ENCODE data around the gene EIF1AD.
A peak's percentile ranks its signal among the peaks of the same experiment; 100 is the strongest.

The EIF1AD gene

GRCh38 chr11:66007201-66007634 lies 5.3 kb upstream of the EIF1AD start:
- Histone ChIP-seq H3K18ac (ENCODE audit: low read length) (no peak overlapping the region), H3K4me3 (ENCODE audit: low read length in 2 of 2) (no peak overlapping the region), H2BK120ac (ENCODE audit: low read depth, low read length) (no peak overlapping the region)

GRCh38 chr11:66006891-66007176 lies 4.9 kb upstream of the EIF1AD start:
- H3K4ac ChIP-seq (ENCODE audit: low read length) = no peak overlapping the region
- WGBS, 2 donors (ENCODE audit: extremely low coverage in 2 of 2, insufficient read length in 2 of 2, insufficient replicate concordance in 1 of 2) = no CpG with 5 or more reads among the region's 4 CpGs
- H3K23ac ChIP-seq (ENCODE audit: low read depth, low read length, poor library complexity) = peak overlapping the region; percentile 8
- H3K27me3 ChIP-seq (ENCODE audit: control insufficient read depth in 3 of 3, insufficient read depth in 3 of 3, low read depth in 1 of 3, low read length in 3 of 3) = peaks cover 0 to 22% (median 7%) of the 10 kb centered on the region in 3 experiments
- H2AK5ac ChIP-seq (ENCODE audit: low read depth, low read length) = no peak overlapping the region
- DNase-seq (ENCODE audit: low spot score) = no peak
- H3K27ac ChIP-seq (replicated peaks; ENCODE audit: low read length) = no peak overlapping the region
- no peak overlapping the region for H4K8ac ChIP-seq (ENCODE audit: low read depth, low read length)
- peaks cover 0 to 2% of the 10 kb centered on the region in 2 donors for H3K9me3 ChIP-seq (replicated peaks in 1 of 2; ENCODE audit: control insufficient read depth in 2 of 2, insufficient read depth in 1 of 2, low read depth in 1 of 2, low read length in 2 of 2)
- H3K18ac ChIP-seq (ENCODE audit: low read length) = no peak overlapping the region
- H3K36me3 ChIP-seq (replicated peaks in 1 of 2; ENCODE audit: control insufficient read depth in 2 of 2, insufficient read depth in 2 of 2, low read length in 2 of 2) = peaks cover 19 to 28% of the 10 kb centered on the region in 2 donors
- no peak overlapping the region for H2BK12ac ChIP-seq (ENCODE audit: low read length)
- H3K9ac ChIP-seq (ENCODE audit: low read depth, low read length, poor library complexity) = no peak overlapping the region
- no peak overlapping the region for H2BK120ac ChIP-seq (ENCODE audit: low read depth, low read length)
- H4K91ac ChIP-seq (ENCODE audit: low read depth, low read length, poor library complexity) = peak overlapping the region; percentile 64
- H2BK15ac ChIP-seq (ENCODE audit: low read length) = no peak overlapping the region
- H3K4me2 ChIP-seq (ENCODE audit: insufficient read depth, low read length, poor library complexity, severe bottlenecking) = no peak overlapping the region
- H3K4me3 ChIP-seq (ENCODE audit: low read length in 2 of 2) = no peak overlapping the region
- peaks cover 5% of the 10 kb centered on the region for H3K79me1 ChIP-seq (ENCODE audit: low read depth, low read length)
- no peak overlapping the region for H3K14ac ChIP-seq (ENCODE audit: low read length)
- peaks cover 8 to 12% of the 10 kb centered on the region in 2 donors for H3K4me1 ChIP-seq (ENCODE audit: control insufficient read depth in 2 of 2, insufficient read depth in 1 of 2, low read depth in 1 of 2, low read length in 2 of 2)
- no peak overlapping the region for H2BK5ac ChIP-seq (ENCODE audit: low read length)
- no peak overlapping the region for H2AFZ ChIP-seq (ENCODE audit: low read length)

More at GRCh38 chr11:66007201-66007634, 5.3 kb upstream of the EIF1AD start:
- peaks cover 8 to 12% of the 10 kb centered on the region in 2 donors for H3K4me1 ChIP-seq (ENCODE audit: control insufficient read depth in 2 of 2, insufficient read depth in 1 of 2, low read depth in 1 of 2, low read length in 2 of 2)
- no peak for DNase-seq (ENCODE audit: low spot score)
- no peak overlapping the region for H2BK5ac ChIP-seq (ENCODE audit: low read length)
- peaks cover 0 to 25% (median 11%) of the 10 kb centered on the region in 3 experiments for H3K27me3 ChIP-seq (ENCODE audit: control insufficient read depth in 3 of 3, insufficient read depth in 3 of 3, low read depth in 1 of 3, low read length in 3 of 3)
- H4K91ac ChIP-seq (ENCODE audit: low read depth, low read length, poor library complexity) = no peak overlapping the region
- no peak overlapping the region for H3K4ac ChIP-seq (ENCODE audit: low read length)
- no peak overlapping the region for H2BK12ac ChIP-seq (ENCODE audit: low read length)
- no peak overlapping the region for H3K9ac ChIP-seq (ENCODE audit: low read depth, low read length, poor library complexity)
- H2BK15ac ChIP-seq (ENCODE audit: low read length) = no peak overlapping the region
- H3K4me2 ChIP-seq (ENCODE audit: insufficient read depth, low read length, poor library complexity, severe bottlenecking) = no peak overlapping the region
- no peak overlapping the region for H2AK5ac ChIP-seq (ENCODE audit: low read depth, low read length)
- peak overlapping the region; percentile 8 for H3K23ac ChIP-seq (ENCODE audit: low read depth, low read length, poor library complexity)
- peaks cover 5% of the 10 kb centered on the region for H3K79me1 ChIP-seq (ENCODE audit: low read depth, low read length)
- H3K14ac ChIP-seq (ENCODE audit: low read length) = no peak overlapping the region
- H3K27ac ChIP-seq (replicated peaks; ENCODE audit: low read length) = no peak overlapping the region
- H2AFZ ChIP-seq (ENCODE audit: low read length) = no peak overlapping the region
- peaks cover 0 to 2% of the 10 kb centered on the region in 2 donors for H3K9me3 ChIP-seq (replicated peaks in 1 of 2; ENCODE audit: control insufficient read depth in 2 of 2, insufficient read depth in 1 of 2, low read depth in 1 of 2, low read length in 2 of 2)
- peaks cover 19 to 28% of the 10 kb centered on the region in 2 donors for H3K36me3 ChIP-seq (replicated peaks in 1 of 2; ENCODE audit: control insufficient read depth in 2 of 2, insufficient read depth in 2 of 2, low read length in 2 of 2)
- WGBS, 2 donors (ENCODE audit: extremely low coverage in 2 of 2, insufficient read length in 2 of 2, insufficient replicate concordance in 1 of 2) = no CpG with 5 or more reads among the region's 5 CpGs
- H4K8ac ChIP-seq (ENCODE audit: low read depth, low read length) = no peak overlapping the region

- Histone ChIP-seq H3K27ac (replicated peaks; ENCODE audit: low read length) (no peak overlapping the region), H3K18ac (ENCODE audit: low read length) (no peak overlapping the region), H2BK120ac (ENCODE audit: low read depth, low read length) (no peak overlapping the region), H2BK15ac (ENCODE audit: low read length) (no peak overlapping the region), H3K14ac (ENCODE audit: low read length) (no peak overlapping the region), H3K4me1 (ENCODE audit: control insufficient read depth in 2 of 2, insufficient read depth in 1 of 2, low read depth in 1 of 2, low read length in 2 of 2) (peaks cover 8 to 10% of the 10 kb centered on the region in 2 donors), H2AFZ (ENCODE audit: low read length) (no peak overlapping the region), H3K4ac (ENCODE audit: low read length) (no peak overlapping the region), H3K4me2 (ENCODE audit: insufficient read depth, low read length, poor library complexity, severe bottlenecking) (no peak overlapping the region), H2BK5ac (ENCODE audit: low read length) (no peak overlapping the region), H4K91ac (ENCODE audit: low read depth, low read length, poor library complexity) (no peak overlapping the region), H3K79me1 (ENCODE audit: low read depth, low read length) (peaks cover 5% of the 10 kb centered on the region), H3K23ac (ENCODE audit: low read depth, low read length, poor library complexity) (no peak overlapping the region), H2BK12ac (ENCODE audit: low read length) (no peak overlapping the region), H4K8ac (ENCODE audit: low read depth, low read length) (no peak overlapping the region), H3K9ac (ENCODE audit: low read depth, low read length, poor library complexity) (no peak overlapping the region), H2AK5ac (ENCODE audit: low read depth, low read length) (no peak overlapping the region), H3K9me3 (replicated peaks in 1 of 2; ENCODE audit: control insufficient read depth in 2 of 2, insufficient read depth in 1 of 2, low read depth in 1 of 2, low read length in 2 of 2) (no peaks in the 10 kb centered on the region), H3K27me3 (ENCODE audit: control insufficient read depth in 3 of 3, insufficient read depth in 3 of 3, low read depth in 1 of 3, low read length in 3 of 3) (peaks cover 0 to 16% (median 2%) of the 10 kb centered on the region in 3 experiments), H3K36me3 (replicated peaks in 1 of 2; ENCODE audit: control insufficient read depth in 2 of 2, insufficient read depth in 2 of 2, low read length in 2 of 2) (peaks cover 19 to 28% of the 10 kb centered on the region in 2 donors), H3K4me3 (ENCODE audit: low read length in 2 of 2) (peak overlapping the region in 1 of 2 donors; percentile 8)
- WGBS, 2 donors (ENCODE audit: extremely low coverage in 2 of 2, insufficient read length in 2 of 2, insufficient replicate concordance in 1 of 2) = no CpG with 5 or more reads among the region's 13 CpGs
- DNase-seq (ENCODE audit: low spot score) = no peak
These were observed 4.4 kb upstream of the EIF1AD start for GRCh38 chr11:66006134-66006890.

GRCh38 chr11:66004186-66004585 lies 2.2 kb upstream of the EIF1AD start:
- H3K18ac ChIP-seq (ENCODE audit: low read length) = no peak overlapping the region
- H3K14ac ChIP-seq (ENCODE audit: low read length) = no peak overlapping the region
- H2AFZ ChIP-seq (ENCODE audit: low read length) = no peak overlapping the region
- no peak overlapping the region for H4K8ac ChIP-seq (ENCODE audit: low read depth, low read length)
- no peak overlapping the region for H4K91ac ChIP-seq (ENCODE audit: low read depth, low read length, poor library complexity)
- H2BK120ac ChIP-seq (ENCODE audit: low read depth, low read length) = no peak overlapping the region
- H3K9ac ChIP-seq (ENCODE audit: low read depth, low read length, poor library complexity) = no peak overlapping the region
- H3K4me3 ChIP-seq (ENCODE audit: low read length in 2 of 2) = peak overlapping the region in 1 of 2 donors; percentile 11
- DNase-seq (ENCODE audit: low spot score) = no peak
- no peak overlapping the region for H3K27ac ChIP-seq (replicated peaks; ENCODE audit: low read length)
- peaks cover 28 to 42% of the 10 kb centered on the region in 2 donors for H3K36me3 ChIP-seq (replicated peaks in 1 of 2; ENCODE audit: control insufficient read depth in 2 of 2, insufficient read depth in 2 of 2, low read length in 2 of 2)
- no peaks in the 10 kb centered on the region for H3K27me3 ChIP-seq (ENCODE audit: control insufficient read depth in 3 of 3, insufficient read depth in 3 of 3, low read depth in 1 of 3, low read length in 3 of 3)
- H3K4ac ChIP-seq (ENCODE audit: low read length) = no peak overlapping the region
- H2BK5ac ChIP-seq (ENCODE audit: low read length) = no peak overlapping the region
- no peak overlapping the region for H2AK5ac ChIP-seq (ENCODE audit: low read depth, low read length)
- no peak overlapping the region for H2BK15ac ChIP-seq (ENCODE audit: low read length)
- H3K4me1 ChIP-seq (ENCODE audit: control insufficient read depth in 2 of 2, insufficient read depth in 1 of 2, low read depth in 1 of 2, low read length in 2 of 2) = peaks cover 8 to 10% of the 10 kb centered on the region in 2 donors
- H2BK12ac ChIP-seq (ENCODE audit: low read length) = no peak overlapping the region
- H3K9me3 ChIP-seq (replicated peaks in 1 of 2; ENCODE audit: control insufficient read depth in 2 of 2, insufficient read depth in 1 of 2, low read depth in 1 of 2, low read length in 2 of 2) = peaks cover 0 to 2% of the 10 kb centered on the region in 2 donors
- no peak overlapping the region for H3K4me2 ChIP-seq (ENCODE audit: insufficient read depth, low read length, poor library complexity, severe bottlenecking)
- H3K79me1 ChIP-seq (ENCODE audit: low read depth, low read length) = peaks cover 9% of the 10 kb centered on the region
- H3K23ac ChIP-seq (ENCODE audit: low read depth, low read length, poor library complexity) = no peak overlapping the region
- no CpG with 5 or more reads among the region's 4 CpGs for WGBS, 2 donors (ENCODE audit: extremely low coverage in 2 of 2, insufficient read length in 2 of 2, insufficient replicate concordance in 1 of 2)

All from neuronal stem cell (in vitro differentiated cells).